HG03196 (cell line): ENCODE measurements around the gene CTNNA2.

Experiments used
- ATAC-seq: cut with Tn5 transposase; IDR thresholded peaks from one replicate; pipeline ENCODE4 v1.9.1; 2021; ENCODE audit not compliant: unreplicated experiment

CTNNA2 gene

DNA sequence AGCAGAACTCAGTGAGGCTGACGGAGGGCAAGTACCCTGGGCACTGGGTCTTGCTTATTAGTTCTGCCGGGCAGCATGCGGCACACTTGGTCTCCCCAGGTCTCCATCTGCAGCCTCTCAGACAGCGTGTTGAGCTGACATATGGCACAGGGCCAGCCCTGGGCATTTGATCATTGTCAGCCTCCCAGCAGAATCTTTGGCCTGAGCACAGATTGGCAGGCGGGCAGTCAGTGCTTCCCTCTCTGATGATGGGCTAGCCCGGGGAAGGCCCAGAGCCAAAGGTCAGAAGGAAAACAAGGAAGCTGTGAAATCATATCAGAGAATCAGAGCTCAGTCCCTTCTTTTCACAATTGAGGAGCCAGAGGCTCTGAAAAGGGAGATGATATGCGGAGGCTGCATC is 941.8 kb downstream of the CTNNA2 start:
- ATAC-seq: no peak

DNA sequence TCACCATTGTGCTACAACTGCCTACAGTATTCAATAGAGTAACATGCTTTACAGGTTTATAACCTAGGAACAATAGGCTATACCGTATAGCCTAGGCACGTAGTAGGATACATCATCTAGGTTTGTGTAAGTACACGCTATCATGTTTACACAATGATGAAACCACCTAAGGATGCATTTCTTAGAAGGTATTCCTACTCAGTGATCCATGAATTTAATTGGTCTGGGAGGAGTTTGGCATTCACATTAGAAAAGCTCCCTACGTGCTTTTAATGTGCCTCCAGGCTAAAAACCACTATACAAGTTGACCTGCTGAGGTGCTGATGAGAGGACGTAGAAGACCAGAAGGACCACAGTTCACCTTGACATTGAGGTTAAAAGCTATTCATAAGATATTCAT is 946.2 kb downstream of the CTNNA2 start:
- no peak for ATAC-seq

DNA sequence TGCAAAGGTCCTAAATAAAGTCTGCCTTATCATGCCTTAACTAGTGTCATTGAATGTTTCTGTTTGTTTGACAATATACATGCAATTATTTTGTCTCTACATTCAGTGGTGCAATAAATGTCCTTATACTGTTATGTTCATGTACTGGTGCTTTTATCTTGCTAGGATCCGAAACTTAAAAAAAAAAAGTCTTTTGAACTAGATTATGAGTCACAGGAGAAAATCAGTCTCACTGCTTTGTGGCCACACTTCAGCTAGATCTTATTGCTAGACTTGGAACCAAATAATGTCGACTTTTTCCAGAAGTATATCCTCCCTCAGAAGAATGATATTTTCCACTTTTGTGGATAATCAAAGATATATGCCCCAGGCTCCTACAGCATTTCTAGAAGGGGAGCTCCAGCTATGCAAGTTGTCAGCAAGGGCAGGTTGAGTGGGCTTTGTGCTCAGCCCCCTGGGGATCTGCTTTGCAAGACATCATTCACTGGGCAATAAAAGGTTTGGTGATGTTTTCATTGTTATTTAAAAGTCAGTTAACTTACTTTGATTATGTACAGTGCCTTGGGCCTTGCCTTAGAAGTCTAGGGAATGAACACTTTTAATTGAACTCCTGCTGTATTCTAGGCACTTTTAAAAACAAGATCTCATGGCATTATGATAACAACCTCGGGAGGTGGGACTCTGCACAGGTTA is 948.8 kb downstream of the CTNNA2 start:
- no peak for ATAC-seq

DNA sequence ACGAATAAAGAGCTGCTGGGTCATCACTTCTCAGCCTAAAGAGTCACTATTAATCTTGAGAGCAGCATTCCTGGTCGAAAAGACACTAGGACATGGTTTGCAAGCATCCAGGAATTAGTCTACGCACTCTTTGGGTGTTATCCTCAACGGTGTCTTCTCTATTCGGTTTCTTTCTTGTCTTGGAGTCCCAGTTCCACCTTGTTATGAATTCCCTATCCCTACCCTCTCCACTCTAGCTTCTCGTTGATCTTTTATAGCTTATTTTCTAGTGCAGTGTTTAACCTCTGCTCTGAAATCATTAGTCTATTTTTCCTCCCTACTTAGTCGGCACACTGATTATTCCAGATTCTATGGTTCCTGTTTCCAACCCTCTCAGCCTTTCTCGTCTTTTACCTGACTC is 949.8 kb downstream of the CTNNA2 start:
- ATAC-seq: no peak

DNA sequence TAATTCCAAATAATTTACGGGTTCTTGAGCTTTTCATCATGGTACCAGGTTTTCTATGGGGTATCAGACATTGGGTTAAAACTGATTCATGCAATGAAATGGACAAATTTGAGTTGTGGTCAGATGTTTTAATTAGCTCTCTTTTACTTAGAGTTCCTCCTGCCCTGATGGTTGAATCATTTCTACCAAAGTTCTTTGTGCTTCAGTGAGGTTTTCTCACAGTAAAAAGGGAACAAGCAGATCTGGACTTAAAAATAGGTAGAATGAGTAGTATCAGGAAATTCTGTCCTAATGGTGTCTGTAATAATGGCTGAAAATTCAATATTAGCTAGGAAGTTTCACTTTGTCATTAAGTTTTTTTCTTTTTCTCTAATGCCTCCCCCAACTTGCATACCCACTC is 951.4 kb downstream of the CTNNA2 start:
- ATAC-seq: no peak

DNA sequence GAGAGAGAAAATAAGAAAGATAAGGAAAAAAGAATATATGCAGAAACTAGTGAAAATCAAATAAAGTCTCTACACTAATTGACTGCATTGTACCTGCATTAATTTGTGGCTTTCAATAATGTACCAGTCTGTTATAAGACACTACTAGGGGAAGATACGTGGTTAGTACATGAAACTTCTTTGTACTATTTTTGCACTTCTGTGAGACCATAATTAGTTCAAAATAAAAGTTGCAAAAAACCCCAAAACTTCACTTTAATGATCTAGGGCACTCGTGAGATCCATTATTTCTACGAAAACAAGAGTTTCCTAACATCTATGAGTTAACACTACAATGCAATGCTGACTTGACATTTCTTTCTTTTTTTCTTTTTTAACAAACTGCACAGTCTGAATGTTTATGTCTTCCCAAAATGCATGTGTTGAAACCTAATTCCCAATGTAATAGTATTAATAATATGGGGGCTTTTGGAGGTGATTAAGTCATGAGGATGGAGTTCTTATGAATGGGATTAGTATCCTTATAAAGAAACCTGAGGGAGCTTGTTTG is 954.5 kb downstream of the CTNNA2 start:
- ATAC-seq: no peak

DNA sequence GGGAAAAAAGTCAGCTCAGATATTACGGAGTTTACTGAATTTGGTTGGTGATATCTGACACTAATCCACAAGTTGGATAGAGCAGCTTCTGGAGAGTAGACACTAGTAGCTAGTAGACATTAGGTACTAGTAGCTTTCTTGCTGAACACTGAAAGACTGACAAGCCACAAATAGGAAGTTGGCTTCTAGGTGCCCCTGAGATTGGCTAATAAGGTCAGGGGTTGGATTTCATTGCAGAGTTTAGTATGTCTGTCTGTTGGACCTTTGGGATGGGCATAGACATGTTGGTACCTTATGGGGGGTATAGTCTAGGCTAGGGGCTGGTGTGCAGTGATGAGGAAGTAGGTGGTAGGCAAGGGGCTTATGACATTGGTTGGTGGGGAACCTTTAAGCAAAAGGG is 956.6 kb downstream of the CTNNA2 start:
- ATAC-seq: no peak

DNA sequence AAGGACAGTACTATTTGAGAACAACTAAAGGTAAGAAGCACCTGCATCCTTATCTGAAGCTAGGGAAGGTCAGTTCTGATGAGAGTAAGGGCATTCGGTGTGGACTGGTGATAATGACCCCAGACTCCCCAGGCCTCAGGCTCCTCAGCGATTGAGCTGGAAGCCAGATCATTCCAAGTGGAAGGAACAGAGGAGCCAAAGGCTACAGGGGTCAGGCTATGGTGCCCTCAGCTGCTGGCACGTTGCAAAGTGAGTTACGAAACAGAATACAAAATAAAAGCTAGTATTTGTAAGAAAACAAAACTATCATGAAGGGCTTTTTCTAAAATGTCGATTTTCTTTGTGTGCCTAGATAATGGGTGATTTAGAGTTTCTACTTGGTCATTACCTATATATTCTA is 960.2 kb downstream of the CTNNA2 start:
- no peak for ATAC-seq

DNA sequence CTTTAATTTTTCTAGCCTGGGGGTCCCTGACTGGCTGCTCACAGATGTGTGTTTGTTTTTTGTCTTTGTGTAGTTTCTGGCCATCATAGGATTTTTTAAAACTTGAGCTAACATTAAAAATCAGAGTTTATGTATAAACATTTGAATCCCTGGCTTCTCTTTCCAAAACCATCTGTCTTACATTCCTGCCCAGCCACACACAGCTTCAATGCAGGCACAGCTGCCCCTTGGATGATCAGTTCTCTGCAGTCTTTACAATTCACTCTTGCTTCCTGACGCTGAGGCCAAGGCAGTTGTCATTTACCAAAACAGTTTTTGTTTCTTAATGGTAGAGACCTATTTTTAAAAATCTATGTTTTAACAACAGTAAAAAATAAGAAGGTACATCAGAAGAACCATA is 960.9 kb downstream of the CTNNA2 start:
- no peak for ATAC-seq

DNA sequence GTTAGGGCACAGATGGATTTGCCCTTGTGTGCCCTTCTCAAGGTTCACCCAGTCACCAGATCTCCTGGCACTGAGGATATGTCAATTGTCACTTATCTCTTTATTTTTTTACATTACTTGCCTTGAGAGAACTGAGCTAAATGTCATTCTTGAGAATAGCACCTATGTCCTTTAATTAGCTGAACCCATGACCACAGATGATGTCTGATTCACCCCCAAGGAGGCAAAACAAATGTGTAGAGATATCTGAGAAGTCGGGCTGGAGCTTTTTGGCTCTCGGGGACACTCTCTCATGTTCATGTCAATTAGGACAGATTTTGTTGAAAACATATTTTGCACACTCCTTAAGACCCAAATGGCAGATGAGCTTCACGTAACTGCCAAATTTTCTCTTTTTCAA is 963.1 kb downstream of the CTNNA2 start:
- ATAC-seq: no peak

DNA sequence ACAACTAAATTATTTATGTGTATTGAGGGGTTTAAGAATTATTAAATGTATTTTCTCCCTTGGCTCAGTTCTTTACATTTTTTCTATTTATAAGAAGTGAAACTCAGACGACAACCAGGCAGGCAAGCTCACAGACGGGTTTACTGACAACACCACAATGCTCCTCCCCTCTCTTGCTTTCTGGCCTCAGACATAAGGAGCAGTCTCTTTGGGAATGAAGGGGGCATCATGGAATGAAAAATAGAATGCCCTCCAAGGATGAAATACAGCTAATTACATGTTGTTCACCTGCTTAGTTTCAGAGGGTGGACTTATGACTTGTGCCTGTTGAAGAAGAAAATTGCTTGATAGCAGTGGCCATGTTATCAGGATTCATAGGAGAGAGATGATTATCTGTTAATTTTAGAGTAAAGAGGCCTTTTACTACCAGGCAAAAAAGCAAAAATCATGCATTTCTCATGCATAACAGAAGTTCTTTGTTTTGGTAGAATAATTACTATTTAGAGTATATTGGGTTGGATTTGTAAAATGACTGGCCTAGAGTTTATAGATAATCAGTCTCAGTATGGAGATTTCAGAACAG is 963.8 kb downstream of the CTNNA2 start:
- no peak for ATAC-seq

DNA sequence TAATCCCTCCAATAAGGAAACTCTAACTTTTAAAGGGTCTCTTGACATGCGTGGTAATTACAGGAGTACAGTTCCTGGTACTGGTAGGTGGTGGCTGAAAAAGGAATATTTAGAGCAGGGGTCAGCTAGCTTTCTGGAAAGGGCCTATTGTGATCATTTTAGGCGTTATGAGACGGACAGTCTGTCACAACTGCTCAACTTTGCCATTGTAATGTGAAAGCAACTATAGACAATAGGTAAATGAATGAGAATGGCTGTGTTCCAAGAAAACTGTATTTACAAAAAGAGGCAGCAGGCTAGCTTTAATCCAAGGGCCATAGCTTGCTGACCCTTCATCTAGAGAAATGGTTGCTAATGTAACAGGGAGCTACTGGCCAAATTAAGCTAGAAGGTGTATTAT is 969.4 kb downstream of the CTNNA2 start:
- ATAC-seq: no peak

DNA sequence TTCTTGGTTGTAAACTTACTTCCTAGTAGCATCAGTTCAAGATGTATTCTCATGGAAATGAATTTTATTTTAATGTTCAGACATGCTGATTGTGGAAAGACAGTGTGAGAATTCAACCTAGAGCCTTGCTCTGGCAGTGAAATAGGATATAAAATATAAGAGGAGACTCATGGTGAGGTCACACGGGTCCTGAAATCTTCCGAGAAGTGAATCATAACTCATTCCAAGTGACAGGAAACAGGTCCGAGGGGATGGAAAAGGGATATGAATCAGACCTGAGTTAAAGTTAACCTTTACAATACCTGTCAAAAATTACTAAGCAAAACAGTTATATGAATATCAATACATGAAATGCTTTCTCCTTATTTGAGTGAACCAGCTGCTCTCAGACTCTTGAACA is 976.9 kb downstream of the CTNNA2 start:
- ATAC-seq: no peak

DNA sequence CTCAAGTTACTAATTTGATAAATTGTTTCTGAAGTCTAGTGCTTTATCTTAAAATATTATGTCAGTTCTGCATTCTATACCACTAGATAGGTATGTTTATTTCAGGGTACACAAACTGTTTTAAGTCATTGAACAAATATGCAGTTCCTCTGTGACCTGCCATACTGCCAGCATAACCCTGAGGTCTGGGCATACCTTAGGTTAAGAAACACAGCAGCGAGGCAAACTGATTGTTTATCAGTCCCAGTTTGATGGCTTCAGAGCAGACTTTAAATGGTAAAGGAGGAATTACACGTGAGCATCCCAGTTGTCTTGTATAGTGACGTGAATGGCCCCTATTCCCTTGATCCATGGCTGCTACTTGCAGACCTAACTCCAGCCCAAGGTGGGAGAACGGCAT is 978.1 kb downstream of the CTNNA2 start:
- no peak for ATAC-seq

DNA sequence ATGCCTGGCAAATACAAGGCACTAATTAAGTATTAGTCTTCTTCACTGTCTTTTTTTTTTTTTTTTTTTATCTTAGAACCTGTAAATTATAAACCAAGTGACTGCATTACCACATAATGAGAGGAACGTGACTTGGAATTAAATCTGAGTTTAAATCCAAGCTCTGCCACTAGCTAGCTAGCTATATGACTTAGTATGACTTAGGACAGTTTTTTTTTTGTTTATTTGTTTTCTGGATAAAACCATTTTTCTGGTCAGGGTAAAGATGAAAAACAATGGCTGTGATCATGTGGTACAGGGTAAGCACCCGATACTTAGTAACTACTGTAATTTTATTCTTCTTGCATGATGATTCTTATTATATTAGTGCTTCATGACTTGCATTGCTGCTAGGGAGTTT is 983.5 kb downstream of the CTNNA2 start:
- no peak for ATAC-seq

DNA sequence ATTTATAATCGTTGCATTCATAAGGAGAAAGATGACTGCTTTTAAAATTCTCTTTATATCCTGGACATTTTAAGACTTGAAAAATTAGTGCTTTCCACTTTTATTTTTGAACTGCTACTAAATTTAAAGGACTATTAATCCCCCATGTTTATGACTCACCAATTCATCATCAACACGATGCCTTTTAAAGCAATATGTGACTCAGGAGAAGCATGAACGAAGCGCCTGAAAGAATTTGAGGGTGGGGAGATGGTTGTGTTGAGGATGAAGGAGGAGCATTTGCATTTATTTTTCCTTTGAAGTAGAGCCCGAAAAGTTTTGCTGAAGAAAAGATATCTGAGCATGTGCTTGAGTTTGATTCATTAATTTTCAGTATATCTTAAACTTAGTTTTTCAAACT is 983.9 kb downstream of the CTNNA2 start:
- no peak for ATAC-seq

DNA sequence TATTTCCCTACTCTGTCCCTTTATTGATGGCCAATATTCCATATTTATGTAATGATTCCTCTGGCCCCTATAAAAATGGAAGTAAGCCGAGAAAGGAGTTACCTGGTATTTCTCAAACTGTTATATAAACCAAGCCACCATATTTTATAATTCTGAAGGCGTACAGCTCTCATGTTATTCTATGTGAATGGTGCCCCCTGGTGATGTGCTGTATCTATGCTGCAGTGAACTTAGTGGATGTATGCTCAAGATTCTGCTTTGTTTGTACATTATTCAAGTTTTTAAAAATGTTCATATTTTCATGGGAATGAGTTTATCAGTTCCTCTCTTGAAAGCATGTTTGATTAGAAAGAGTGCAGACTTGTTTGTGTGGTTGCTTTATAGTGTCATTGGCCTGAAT is 986.2 kb downstream of the CTNNA2 start:
- no peak for ATAC-seq

DNA sequence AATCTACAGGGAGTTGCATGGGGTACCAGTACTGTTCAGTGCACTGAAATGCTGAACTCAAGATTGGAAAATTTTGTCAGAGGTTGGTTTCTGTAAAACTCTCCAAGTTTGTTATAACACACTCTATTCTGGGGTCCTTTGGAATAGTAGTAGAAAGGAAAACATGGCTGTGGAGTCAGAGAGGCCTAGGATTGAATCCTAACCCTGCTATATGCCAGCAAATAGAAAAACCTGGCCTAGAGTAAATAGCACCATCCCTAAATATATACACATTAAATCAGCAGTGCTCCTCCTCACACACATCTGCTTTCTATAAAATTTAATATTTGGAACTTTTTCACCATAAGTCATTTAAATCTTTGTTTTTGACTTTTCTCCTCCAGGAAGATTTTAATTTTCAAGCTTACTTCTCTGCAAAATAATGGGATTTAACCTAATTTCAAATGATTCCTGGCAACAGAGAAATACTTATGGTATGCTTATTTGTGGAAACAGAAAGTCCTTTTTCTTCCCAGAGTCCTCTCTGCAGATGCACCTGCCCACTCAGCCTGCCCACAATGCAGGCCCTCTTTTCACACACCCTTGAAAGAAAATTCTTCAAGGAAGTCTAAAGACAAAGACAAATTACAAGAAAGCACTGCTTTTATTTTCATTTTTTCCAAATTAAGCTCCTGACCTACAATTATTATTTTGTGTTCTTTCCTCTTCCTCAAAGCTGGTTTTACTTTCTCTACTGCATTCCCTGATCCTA is 989.2 kb downstream of the CTNNA2 start:
- no peak for ATAC-seq

DNA sequence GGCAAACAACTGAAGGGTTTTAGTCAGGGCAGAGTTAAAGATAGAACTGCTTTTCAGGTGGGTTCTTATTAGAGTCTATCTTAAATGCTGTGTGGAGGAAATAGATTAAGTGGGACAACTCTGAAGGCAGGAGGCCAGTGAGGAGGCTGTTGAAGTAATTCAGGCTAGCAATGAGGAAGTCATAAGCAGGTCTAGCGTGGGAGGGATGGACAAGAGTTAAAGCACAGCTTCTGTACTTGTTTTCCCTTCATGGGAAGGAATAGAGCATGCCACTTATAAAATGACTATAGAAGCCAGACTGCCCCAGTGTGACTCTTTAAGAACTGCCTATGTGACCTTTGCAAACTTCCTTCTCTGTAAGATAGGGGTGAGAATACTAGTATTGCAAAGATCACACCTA is 993.7 kb downstream of the CTNNA2 start:
- no peak for ATAC-seq

DNA sequence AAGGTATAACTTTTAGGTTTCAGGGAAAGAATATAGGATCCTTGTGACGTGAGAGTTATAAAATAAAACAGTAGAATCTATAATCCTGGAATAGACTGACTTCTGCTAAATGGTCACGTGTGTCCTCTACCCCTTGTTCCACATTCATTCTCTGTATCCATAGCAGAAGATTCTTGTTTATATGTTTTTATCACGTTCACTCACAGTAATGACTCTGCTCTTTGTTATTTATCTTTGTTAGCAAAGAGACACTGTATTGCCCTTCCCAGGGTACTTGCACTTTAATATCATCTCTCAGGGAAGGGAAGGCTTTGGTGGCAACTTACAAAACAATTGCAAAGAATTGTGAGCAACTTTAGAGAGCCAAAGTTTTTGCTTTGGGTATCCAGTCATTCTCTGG is 997.9 kb downstream of the CTNNA2 start:
- ATAC-seq: no peak

DNA sequence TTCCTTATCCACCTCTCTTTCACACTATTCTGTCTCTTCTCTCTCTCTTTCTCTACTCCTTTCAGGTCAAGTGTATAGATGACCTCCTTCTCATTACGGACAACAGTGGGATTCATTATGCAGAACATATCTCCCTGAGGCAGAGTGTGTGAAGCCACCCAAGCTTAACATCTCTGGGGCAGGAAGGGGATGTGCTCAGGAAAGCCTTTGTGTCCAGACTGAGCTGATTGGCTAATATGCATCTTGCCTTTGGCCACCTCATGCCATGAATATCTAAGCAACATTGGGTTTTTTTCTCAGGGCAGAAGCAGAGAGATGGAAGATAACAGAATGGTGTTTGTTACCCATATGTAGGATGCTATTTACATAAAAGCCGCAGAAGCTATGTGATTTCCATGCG is 1003.1 kb downstream of the CTNNA2 start:
- no peak for ATAC-seq

DNA sequence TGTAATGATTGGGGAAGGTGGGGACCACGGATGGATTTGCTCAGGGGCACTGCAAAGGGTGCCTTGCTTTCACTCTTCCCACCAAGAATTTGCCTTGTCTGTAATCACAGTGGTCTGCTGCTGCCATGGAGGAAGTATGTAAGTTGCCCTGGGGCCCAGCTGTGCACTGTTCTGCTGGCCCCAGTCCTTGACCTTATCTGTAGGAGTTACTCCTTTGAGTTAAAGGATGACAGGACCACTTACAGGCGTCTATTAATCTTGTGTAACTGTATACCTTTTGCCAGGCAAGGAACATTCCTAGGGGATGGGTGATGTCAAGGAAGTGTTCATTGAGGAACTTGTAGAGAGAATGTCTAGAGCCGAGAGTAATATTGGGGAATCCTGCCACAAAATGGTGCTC is 1004.5 kb downstream of the CTNNA2 start:
- ATAC-seq: no peak
